CD4-positive, CD25-positive, alpha-beta regulatory T cell (primary cell): ENCODE results near the gene YAP1. TPM values are rescaled to one million over a fixed set of nuclear protein-coding genes. Genes with fewer than 3 reads are reported as not detected.

Source experiments
- ATAC-seq, 2 donors: fragments of 150-1000 bp; cut with Tn5 transposase; one replicate each; pipeline ENCODE4 v1.10.0; 2021; ENCODE audit warnings: low read depth in 2 of 2, moderate number of reproducible peaks in 2 of 2, moderate library complexity in 1 of 2
- DNase-seq, 3 donors: peaks; one replicate each; pipeline versions ENCODE4 v3.0.0 to v3.0.0-alpha.2; 2012 to 2022; ENCODE audit warnings: mixed read lengths in 1 of 3
- H3K27ac ChIP-seq: one replicate; pipeline ENCODE4 v1.7.0; 2013; ENCODE audit warnings: mild to moderate bottlenecking, low read length; ENCODE audit not compliant: insufficient read depth, poor library complexity, severe bottlenecking
- H3K27me3 ChIP-seq: one replicate; pipeline ENCODE4 v1.7.0; 2013; ENCODE audit warnings: low read length; ENCODE audit not compliant: control insufficient read depth, insufficient read depth
- H3K36me3 ChIP-seq: one replicate; pipeline ENCODE4 v1.7.0; 2013; ENCODE audit warnings: mild to moderate bottlenecking, low read length, moderate library complexity; ENCODE audit not compliant: control insufficient read depth, insufficient read depth
- H3K4me1 ChIP-seq: 2 replicates; pipeline ENCODE4 v1.7.0; 2013; ENCODE audit warnings: mild to moderate bottlenecking, low read length; ENCODE audit not compliant: insufficient read depth, control insufficient read depth, poor library complexity, severe bottlenecking
- H3K4me3 ChIP-seq: one replicate; pipeline ENCODE4 v1.7.0; 2013; ENCODE audit warnings: low read depth, mild to moderate bottlenecking, low read length, moderate library complexity
- H3K9me3 ChIP-seq, 2 experiments: 1 replicate in 1 of 2; 2 replicates in 1 of 2; pipeline ENCODE4 v1.7.0; 2013; ENCODE audit warnings: low read length in 2 of 2, mild to moderate bottlenecking in 1 of 2, moderate library complexity in 1 of 2; ENCODE audit not compliant: control insufficient read depth in 2 of 2
- H3K27ac Mint-ChIP-seq, 3 donors: one replicate each; pipeline ENCODE4 v1.8.0; 2020 to 2022; ENCODE audit warnings: mild to moderate bottlenecking in 3 of 3, mixed read lengths in 3 of 3, moderate library complexity in 2 of 3
- H3K27me3 Mint-ChIP-seq: one replicate; pipeline ENCODE4 v1.8.0; 2022; ENCODE audit warnings: mild to moderate bottlenecking, mixed read lengths
- H3K36me3 Mint-ChIP-seq: one replicate; pipeline ENCODE4 v1.8.0; 2020; ENCODE audit warnings: mixed read lengths
- H3K4me1 Mint-ChIP-seq, 4 donors: one replicate each; pipeline ENCODE4 v1.8.0; 2020 to 2022; ENCODE audit warnings: mixed read lengths in 4 of 4, mild to moderate bottlenecking in 1 of 4
- H3K4me3 Mint-ChIP-seq, 4 donors: one replicate each; pipeline ENCODE4 v1.8.0; 2020 to 2022; ENCODE audit warnings: mild to moderate bottlenecking in 4 of 4, mixed read lengths in 4 of 4, moderate library complexity in 3 of 4
- H3K9me3 Mint-ChIP-seq, 7 donors: one replicate each; pipeline ENCODE4 v1.8.0; 2020 to 2022; ENCODE audit warnings: mixed read lengths in 7 of 7, mild to moderate bottlenecking in 3 of 7, moderate library complexity in 2 of 7
- polyA plus RNA-seq, 4 donors: library from polyadenylated mRNA; unstranded; fragments of 300-500 nt; fragmentation: Illumina TruSeq; gene quantifications; one replicate each; pipeline ENCODE4 v1.2.3, GENCODE V29; 2021
- total RNA-seq: library from RNA; stranded (reverse); gene quantifications from one replicate; pipeline ENCODE4 v1.2.3, GENCODE V29; 2022

The YAP1 gene
- total and polyA plus RNA-seq, 5 donors from 2014 or later, result not detected

DNA sequence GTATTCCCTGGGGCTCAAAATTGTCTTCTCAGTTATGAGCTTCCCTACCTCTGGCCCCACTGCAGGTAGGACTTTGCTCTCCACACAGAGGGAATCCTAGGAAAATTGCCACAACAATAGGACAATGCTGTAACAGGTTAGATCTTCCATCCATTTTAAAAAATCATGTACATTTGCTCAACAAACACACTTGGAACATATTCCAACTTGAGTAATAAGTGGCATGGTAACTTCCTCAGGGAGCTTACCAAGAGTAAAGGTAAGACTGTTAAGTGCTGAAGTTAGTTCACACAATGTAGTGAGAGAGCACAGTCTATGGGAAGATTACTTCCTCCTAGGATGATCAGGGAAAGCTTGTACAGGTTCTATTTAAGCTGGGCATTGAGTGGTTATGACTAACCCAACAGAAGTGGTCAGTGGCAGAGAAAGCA is 128.2 kb downstream of the YAP1 start:
- peaks cover 14% of the 10 kb centered on the region for H3K27me3 ChIP-seq
- DNase-seq (no peak), ATAC-seq (no peak)
- Mint-ChIP-seq H3K27ac (no peak overlapping the region), H3K36me3 (peaks cover 6% of the 10 kb centered on the region), H3K27me3 (peaks cover 17% of the 10 kb centered on the region), H3K4me3 (no peak overlapping the region), H3K4me1 (peaks cover 0 to 4% (median under 1%) of the 10 kb centered on the region in 4 donors), H3K9me3 (peaks cover 0 to 2% (median 0%) of the 10 kb centered on the region in 7 donors)
- H3K36me3 ChIP-seq, result no peaks in the 10 kb centered on the region
- no peak overlapping the region for H3K4me3 ChIP-seq
- H3K27ac ChIP-seq, result no peak overlapping the region
- H3K9me3 ChIP-seq, result no peaks in the 10 kb centered on the region
- H3K4me1 ChIP-seq, result no peaks in the 10 kb centered on the region

DNA sequence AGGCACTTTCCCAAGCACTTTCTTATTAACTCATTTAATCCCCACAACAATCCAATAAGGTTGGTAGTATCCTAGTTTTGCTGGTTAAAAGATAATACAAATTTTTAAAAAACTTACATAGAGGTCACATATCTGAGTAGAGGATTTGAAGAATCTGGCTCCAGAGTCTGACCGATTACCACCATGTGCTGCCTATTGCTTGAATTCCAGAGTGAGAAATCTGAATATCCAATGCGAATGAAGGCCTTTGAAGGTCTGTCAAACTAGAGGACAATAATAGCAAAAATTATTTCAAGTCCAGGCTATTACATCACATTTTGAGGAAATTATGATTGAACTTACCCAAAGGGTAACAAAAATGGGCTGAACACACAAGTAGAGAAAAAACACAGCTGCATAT is 129.2 kb downstream of the YAP1 start:
- no peak overlapping the region for H3K27ac ChIP-seq
- Mint-ChIP-seq H3K4me3 (no peak overlapping the region), H3K27ac (no peak overlapping the region), H3K9me3 (peaks cover 0 to 2% (median 0%) of the 10 kb centered on the region in 7 donors), H3K27me3 (peaks cover 13% of the 10 kb centered on the region), H3K36me3 (peaks cover 6% of the 10 kb centered on the region), H3K4me1 (peaks cover 0 to 4% (median under 1%) of the 10 kb centered on the region in 4 donors)
- no peak for DNase-seq
- ATAC-seq, result no peak
- no peaks in the 10 kb centered on the region for H3K4me1 ChIP-seq
- H3K9me3 ChIP-seq, result no peaks in the 10 kb centered on the region
- no peaks in the 10 kb centered on the region for H3K36me3 ChIP-seq
- peaks cover 14% of the 10 kb centered on the region for H3K27me3 ChIP-seq
- no peak overlapping the region for H3K4me3 ChIP-seq

DNA sequence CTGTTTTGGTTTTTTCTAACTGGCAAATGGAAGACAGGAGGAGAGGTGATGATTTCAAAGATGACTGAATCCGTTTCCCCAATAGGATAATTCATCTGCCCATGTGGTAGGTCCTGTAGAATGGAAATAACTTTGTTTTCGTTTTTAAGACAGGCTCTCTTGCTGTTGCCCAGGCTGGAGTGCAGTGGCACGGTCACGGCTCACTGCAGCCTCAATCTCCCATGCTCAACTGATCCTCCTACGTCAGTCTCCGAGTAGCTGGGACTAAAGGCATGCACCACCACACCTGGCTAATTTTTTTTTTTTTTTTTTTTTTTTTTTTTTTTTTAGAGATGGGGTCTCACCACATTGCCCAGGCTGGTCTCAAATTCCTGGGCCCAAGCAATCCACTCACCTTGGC is 129.7 kb downstream of the YAP1 start:
- Mint-ChIP-seq H3K36me3 (peaks cover 6% of the 10 kb centered on the region), H3K4me3 (no peak overlapping the region), H3K9me3 (peaks cover 0 to 2% (median 0%) of the 10 kb centered on the region in 7 donors), H3K27me3 (peaks cover 13% of the 10 kb centered on the region), H3K27ac (no peak overlapping the region), H3K4me1 (peaks cover 0 to 4% (median under 1%) of the 10 kb centered on the region in 4 donors)
- H3K27me3 ChIP-seq, result peaks cover 9% of the 10 kb centered on the region
- H3K4me1 ChIP-seq, result no peaks in the 10 kb centered on the region
- DNase-seq, result no peak
- H3K36me3 ChIP-seq, result no peaks in the 10 kb centered on the region
- H3K27ac ChIP-seq, result no peak overlapping the region
- ATAC-seq, result no peak
- no peaks in the 10 kb centered on the region for H3K9me3 ChIP-seq
- H3K4me3 ChIP-seq, result no peak overlapping the region

GRCh38 chr11:102240502-102240901 is 130.3 kb downstream of the YAP1 start:
- no peaks in the 10 kb centered on the region for H3K4me1 ChIP-seq
- H3K4me3 ChIP-seq, result no peak overlapping the region
- ATAC-seq (no peak), DNase-seq (no peak)
- H3K9me3 Mint-ChIP-seq, result peaks cover 0 to 2% (median 0%) of the 10 kb centered on the region in 7 donors
- H3K4me3 Mint-ChIP-seq, result no peak overlapping the region
- no peaks in the 10 kb centered on the region for H3K36me3 ChIP-seq
- H3K27me3 Mint-ChIP-seq, result peaks cover 13% of the 10 kb centered on the region
- peaks cover 6% of the 10 kb centered on the region for H3K36me3 Mint-ChIP-seq
- no peak overlapping the region for H3K27ac ChIP-seq
- H3K27ac Mint-ChIP-seq, result no peak overlapping the region
- no peaks in the 10 kb centered on the region for H3K9me3 ChIP-seq
- H3K4me1 Mint-ChIP-seq, result peaks cover 0 to 4% (median under 1%) of the 10 kb centered on the region in 4 donors
- H3K27me3 ChIP-seq, result peaks cover 7% of the 10 kb centered on the region

GRCh38 chr11:102241026-102241425 is 130.8 kb downstream of the YAP1 start:
- Mint-ChIP-seq H3K27me3 (peaks cover 10% of the 10 kb centered on the region), H3K27ac (peak overlapping the region in 1 of 3 donors; percentile 8), H3K4me3 (no peak overlapping the region), H3K4me1 (peaks cover 0 to 4% (median under 1%) of the 10 kb centered on the region in 4 donors), H3K36me3 (peaks cover 6% of the 10 kb centered on the region), H3K9me3 (peaks cover 0 to 2% (median 0%) of the 10 kb centered on the region in 7 donors)
- Histone ChIP-seq H3K4me1 (no peaks in the 10 kb centered on the region), H3K4me3 (no peak overlapping the region), H3K27ac (no peak overlapping the region), H3K27me3 (peaks cover 7% of the 10 kb centered on the region), H3K9me3 (no peaks in the 10 kb centered on the region), H3K36me3 (no peaks in the 10 kb centered on the region)
- no peak for ATAC-seq
- no peak for DNase-seq

GRCh38 chr11:102243399-102243884 is 133.2 kb downstream of the YAP1 start:
- Histone ChIP-seq H3K27ac (no peak overlapping the region), H3K9me3 (no peaks in the 10 kb centered on the region), H3K4me3 (no peak overlapping the region), H3K4me1 (no peaks in the 10 kb centered on the region), H3K36me3 (no peaks in the 10 kb centered on the region), H3K27me3 (peaks cover 5% of the 10 kb centered on the region)
- Mint-ChIP-seq H3K9me3 (peaks cover 0 to 2% (median 0%) of the 10 kb centered on the region in 7 donors), H3K27ac (no peak overlapping the region), H3K4me1 (peaks cover 0 to 4% (median under 1%) of the 10 kb centered on the region in 4 donors), H3K36me3 (peaks cover 6% of the 10 kb centered on the region), H3K27me3 (peaks cover 9% of the 10 kb centered on the region), H3K4me3 (no peak overlapping the region)
- ATAC-seq (no peak), DNase-seq (no peak)

DNA sequence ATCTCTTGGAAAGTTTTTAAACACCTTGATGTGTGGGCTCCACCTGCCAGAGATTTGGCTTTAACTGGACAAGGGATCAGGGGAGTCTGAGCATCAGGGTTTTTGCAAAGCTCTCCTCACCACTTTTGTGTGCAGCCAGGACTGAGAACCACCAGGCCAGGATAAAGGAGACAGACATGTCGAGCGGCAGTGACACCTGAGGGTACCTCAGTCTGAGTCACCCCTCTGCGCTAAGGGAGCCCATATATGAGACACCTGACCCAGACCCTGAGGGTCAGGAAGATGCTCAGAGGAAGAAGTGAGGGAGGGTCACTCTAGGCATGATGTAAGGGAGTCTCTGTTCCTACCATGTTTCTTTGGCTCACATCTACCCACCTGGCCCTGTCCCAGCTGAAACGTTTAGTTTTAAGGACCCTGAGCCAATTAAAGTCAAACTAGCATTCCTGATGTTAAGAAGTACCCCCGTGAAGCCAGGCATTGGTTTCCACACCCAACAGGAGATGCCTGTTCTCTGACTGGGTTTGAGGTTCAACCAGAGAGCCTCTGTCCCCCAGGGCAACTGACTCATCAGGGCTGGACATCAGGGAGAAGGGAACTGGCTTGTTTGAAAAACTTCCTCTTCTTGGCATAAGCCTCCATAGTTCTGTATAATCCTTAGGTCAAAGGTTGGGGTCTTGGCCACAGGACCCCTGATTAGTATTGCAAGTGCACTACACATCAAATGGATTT is 134.6 kb downstream of the YAP1 start:
- H3K4me3 Mint-ChIP-seq, result no peak overlapping the region
- Histone ChIP-seq H3K27ac (no peak overlapping the region), H3K4me3 (no peak overlapping the region), H3K4me1 (no peaks in the 10 kb centered on the region), H3K9me3 (no peaks in the 10 kb centered on the region), H3K36me3 (no peaks in the 10 kb centered on the region), H3K27me3 (no peaks in the 10 kb centered on the region)
- H3K36me3 Mint-ChIP-seq, result peaks cover 6% of the 10 kb centered on the region
- H3K27ac Mint-ChIP-seq, result no peak overlapping the region
- peaks cover 9% of the 10 kb centered on the region for H3K27me3 Mint-ChIP-seq
- ATAC-seq, result no peak
- no peak for DNase-seq
- peaks cover 0 to 2% (median 0%) of the 10 kb centered on the region in 7 donors for H3K9me3 Mint-ChIP-seq
- H3K4me1 Mint-ChIP-seq, result peaks cover 0 to 4% (median 0%) of the 10 kb centered on the region in 4 donors

DNA sequence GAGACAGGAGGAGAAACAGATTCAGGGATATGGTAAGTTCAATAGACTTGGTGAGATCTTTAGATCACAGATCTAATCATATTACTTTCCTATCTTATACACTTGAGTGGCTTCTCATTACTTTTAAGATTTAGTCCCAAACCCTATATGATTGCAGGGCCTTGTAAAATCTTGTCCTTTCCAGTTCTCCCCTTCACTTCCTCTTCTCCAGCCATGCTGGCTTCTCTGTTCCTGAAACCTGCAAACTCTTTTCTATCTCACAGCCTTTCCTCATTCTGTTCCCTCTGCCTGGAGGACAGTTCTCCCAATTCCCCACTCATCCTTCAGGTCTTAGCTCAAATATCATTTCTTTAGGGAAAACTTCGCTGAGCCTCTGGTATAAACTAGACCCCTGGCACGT is 141.2 kb downstream of the YAP1 start:
- ATAC-seq (no peak), DNase-seq (no peak)
- Mint-ChIP-seq H3K27ac (no peak overlapping the region), H3K4me1 (no peaks in the 10 kb centered on the region), H3K27me3 (peaks cover 5% of the 10 kb centered on the region), H3K4me3 (no peak overlapping the region), H3K36me3 (no peaks in the 10 kb centered on the region), H3K9me3 (no peaks in the 10 kb centered on the region)
- H3K4me3 ChIP-seq, result no peak overlapping the region
- H3K27ac ChIP-seq, result no peak overlapping the region
- H3K27me3 ChIP-seq, result no peaks in the 10 kb centered on the region
- no peaks in the 10 kb centered on the region for H3K4me1 ChIP-seq
- H3K9me3 ChIP-seq, result no peaks in the 10 kb centered on the region
- H3K36me3 ChIP-seq, result no peaks in the 10 kb centered on the region
